ACC112 (cell line): ENCODE measurements around the gene ADCY2.

ENCODE experiments used
- H2AFZ ChIP-seq: fragments of 200-600 bp; sonication (generic); one replicate; pipeline ENCODE4 v1.6.0; 2017; ENCODE audit warnings: antibody characterized with exemption, low read length; ENCODE audit not compliant: unreplicated experiment
- H3K27ac ChIP-seq: fragments of 200-600 bp; sonication (generic); 2 replicates; pipeline ENCODE4 v1.5.1; 2014; ENCODE audit warnings: low read depth, mild to moderate bottlenecking, antibody characterized with exemption, low read length, moderate library complexity
- H3K27me3 ChIP-seq: fragments of 200-600 bp; sonication (generic); 2 replicates; pipeline ENCODE4 v1.6.1; 2014; ENCODE audit warnings: mild to moderate bottlenecking, antibody characterized with exemption, low read length, moderate library complexity, mixed read lengths; ENCODE audit not compliant: insufficient read depth
- H3K36me3 ChIP-seq: fragments of 200-600 bp; sonication (generic); 2 replicates; pipeline ENCODE4 v1.6.1; 2016; ENCODE audit warnings: mild to moderate bottlenecking, antibody characterized with exemption, low read length, moderate library complexity, mixed read lengths; ENCODE audit not compliant: insufficient read depth
- H3K4me1 ChIP-seq: fragments of 200-600 bp; sonication (generic); one replicate; pipeline ENCODE4 v1.6.1; 2016; ENCODE audit warnings: low read length, mixed read lengths; ENCODE audit not compliant: insufficient read depth, unreplicated experiment, control insufficient read depth
- H3K4me3 ChIP-seq: fragments of 200-600 bp; sonication (generic); 2 replicates; pipeline ENCODE4 v1.5.1; 2014; ENCODE audit warnings: mild to moderate bottlenecking, low read depth, low read length
- H3K79me2 ChIP-seq: fragments of 200-600 bp; sonication (generic); one replicate; pipeline ENCODE4 v1.6.0; 2016; ENCODE audit warnings: low read length; ENCODE audit not compliant: control insufficient read depth, unreplicated experiment, insufficient read depth

Gene ADCY2

GRCh38 chr5:7501061-7501460 is 105.1 kb downstream of the ADCY2 start:
- Histone ChIP-seq H3K27me3 (no peaks in the 10 kb centered on the region), H3K4me3 (no peak overlapping the region), H3K4me1 (no peaks in the 10 kb centered on the region), H2AFZ (no peak overlapping the region), H3K36me3 (no peaks in the 10 kb centered on the region), H3K79me2 (no peaks in the 10 kb centered on the region), H3K27ac (no peak overlapping the region)

- no peak overlapping the region for H2AFZ ChIP-seq
Observed at GRCh38 chr5:7503564-7503963, 107.6 kb downstream of the ADCY2 start.

GRCh38 chr5:7515284-7515914 is 119.5 kb downstream of the ADCY2 start:
- Histone ChIP-seq H3K4me1 (no peaks in the 10 kb centered on the region), H3K4me3 (no peak overlapping the region), H2AFZ (no peak overlapping the region), H3K36me3 (no peaks in the 10 kb centered on the region), H3K27ac (no peak overlapping the region), H3K27me3 (no peaks in the 10 kb centered on the region), H3K79me2 (no peaks in the 10 kb centered on the region)

More at GRCh38 chr5:7503564-7503963, 107.6 kb downstream of the ADCY2 start:
- Histone ChIP-seq H3K4me3 (no peak overlapping the region), H3K27ac (no peak overlapping the region), H3K79me2 (no peaks in the 10 kb centered on the region), H3K36me3 (no peaks in the 10 kb centered on the region), H3K4me1 (no peaks in the 10 kb centered on the region), H3K27me3 (no peaks in the 10 kb centered on the region)

GRCh38 chr5:7516253-7516652 is 120.3 kb downstream of the ADCY2 start:
- no peak overlapping the region for H3K27ac ChIP-seq
- H3K27me3 ChIP-seq, result no peaks in the 10 kb centered on the region
- no peaks in the 10 kb centered on the region for H3K4me1 ChIP-seq
- no peaks in the 10 kb centered on the region for H3K79me2 ChIP-seq
- no peaks in the 10 kb centered on the region for H3K36me3 ChIP-seq
- no peak overlapping the region for H3K4me3 ChIP-seq
- H2AFZ ChIP-seq, result no peak overlapping the region

DNA sequence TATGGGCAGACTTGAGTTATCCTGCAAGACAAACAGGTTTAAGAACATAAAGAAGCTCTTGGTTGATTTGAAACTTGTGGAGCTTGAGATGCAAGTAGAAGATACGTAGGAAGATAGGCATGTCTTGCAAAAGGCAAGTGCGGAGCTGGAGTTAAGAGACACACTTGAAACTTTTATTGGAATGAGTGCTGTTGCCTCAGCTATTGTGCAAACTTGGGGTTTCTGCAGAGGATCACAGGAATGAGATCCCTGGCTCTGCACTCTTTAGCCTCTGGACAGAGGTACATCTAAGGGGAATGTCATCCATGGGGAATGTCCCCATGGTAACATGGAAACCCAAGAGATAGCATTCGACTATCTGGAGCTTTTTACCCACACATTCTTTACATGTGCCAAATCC is 121.1 kb downstream of the ADCY2 start:
- Histone ChIP-seq H3K27ac (no peak overlapping the region), H3K79me2 (no peaks in the 10 kb centered on the region), H3K4me3 (no peak overlapping the region), H3K4me1 (no peaks in the 10 kb centered on the region), H3K36me3 (no peaks in the 10 kb centered on the region), H3K27me3 (no peaks in the 10 kb centered on the region), H2AFZ (no peak overlapping the region)

GRCh38 chr5:7518947-7519560 is 123.1 kb downstream of the ADCY2 start:
- Histone ChIP-seq H3K79me2 (no peaks in the 10 kb centered on the region), H2AFZ (no peak overlapping the region), H3K36me3 (no peaks in the 10 kb centered on the region), H3K27me3 (no peaks in the 10 kb centered on the region), H3K27ac (no peak overlapping the region), H3K4me3 (no peak overlapping the region), H3K4me1 (no peaks in the 10 kb centered on the region)

GRCh38 chr5:7519564-7519963 is 123.6 kb downstream of the ADCY2 start:
- no peak overlapping the region for H2AFZ ChIP-seq
- H3K4me3 ChIP-seq, result no peak overlapping the region
- no peaks in the 10 kb centered on the region for H3K79me2 ChIP-seq
- no peaks in the 10 kb centered on the region for H3K27me3 ChIP-seq
- no peaks in the 10 kb centered on the region for H3K4me1 ChIP-seq
- H3K36me3 ChIP-seq, result no peaks in the 10 kb centered on the region
- H3K27ac ChIP-seq, result no peak overlapping the region

DNA sequence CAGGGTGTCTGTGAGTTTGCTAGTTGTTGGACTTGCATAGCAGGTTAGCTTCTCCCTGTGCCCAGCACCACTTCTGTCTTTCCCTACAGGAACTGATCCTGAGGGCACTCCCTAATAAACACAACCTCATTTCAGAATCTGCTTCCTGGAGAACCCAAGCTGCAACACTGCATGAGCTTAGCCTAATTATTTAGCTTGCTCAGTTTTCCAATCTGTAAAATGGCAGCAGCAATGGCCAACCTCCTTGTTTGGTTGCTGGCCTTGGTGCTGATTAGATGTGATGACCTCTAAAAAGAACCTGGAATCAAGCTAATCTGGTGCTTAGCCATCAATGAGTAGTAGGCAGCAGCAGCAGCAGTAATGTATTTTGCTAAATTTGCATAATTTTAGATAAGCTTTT is 133.9 kb downstream of the ADCY2 start:
- Histone ChIP-seq H3K36me3 (no peaks in the 10 kb centered on the region), H3K27ac (no peak overlapping the region), H2AFZ (no peak overlapping the region), H3K4me1 (no peaks in the 10 kb centered on the region), H3K79me2 (no peaks in the 10 kb centered on the region), H3K27me3 (no peaks in the 10 kb centered on the region), H3K4me3 (no peak overlapping the region)

DNA sequence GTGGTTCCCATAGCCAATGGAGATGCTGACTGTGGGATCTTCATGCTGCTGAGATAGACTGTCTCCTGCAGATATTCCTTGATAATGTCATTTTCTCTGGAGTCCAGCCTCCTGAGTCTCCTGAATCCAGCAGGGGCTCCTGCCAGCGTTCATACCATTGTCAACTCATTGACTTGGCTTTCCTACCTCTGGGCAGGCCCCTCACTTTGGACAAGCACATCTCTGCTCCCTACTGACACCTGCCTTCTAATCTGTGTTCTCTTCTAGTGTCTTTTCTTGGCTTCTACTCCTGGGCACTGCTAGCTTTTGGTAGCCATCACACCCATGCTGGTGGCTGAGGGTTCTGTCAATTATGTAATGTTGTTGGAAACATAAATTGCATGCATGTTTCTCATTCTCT is 138.0 kb downstream of the ADCY2 start:
- Histone ChIP-seq H3K4me1 (no peaks in the 10 kb centered on the region), H3K36me3 (no peaks in the 10 kb centered on the region), H3K27ac (no peak overlapping the region), H2AFZ (no peak overlapping the region), H3K79me2 (no peaks in the 10 kb centered on the region), H3K27me3 (no peaks in the 10 kb centered on the region), H3K4me3 (no peak overlapping the region)

- H3K27me3 ChIP-seq, result no peaks in the 10 kb centered on the region
- no peak overlapping the region for H3K27ac ChIP-seq
Observed at GRCh38 chr5:7534505-7534904, 138.6 kb downstream of the ADCY2 start.

GRCh38 chr5:7537573-7537972 is 141.6 kb downstream of the ADCY2 start:
- Histone ChIP-seq H3K36me3 (no peaks in the 10 kb centered on the region), H3K4me1 (no peaks in the 10 kb centered on the region), H3K4me3 (no peak overlapping the region), H2AFZ (no peak overlapping the region), H3K27me3 (no peaks in the 10 kb centered on the region), H3K27ac (no peak overlapping the region), H3K79me2 (no peaks in the 10 kb centered on the region)

More at GRCh38 chr5:7534505-7534904, 138.6 kb downstream of the ADCY2 start:
- H2AFZ ChIP-seq, result no peak overlapping the region
- no peaks in the 10 kb centered on the region for H3K79me2 ChIP-seq
- no peaks in the 10 kb centered on the region for H3K36me3 ChIP-seq
- H3K4me1 ChIP-seq, result no peaks in the 10 kb centered on the region
- H3K4me3 ChIP-seq, result no peak overlapping the region
